Tibial artery (tissue), 4 donors: Measurements from ENCODE around the gene PDPK1.

ENCODE experiments used
- DNase-seq, 2 donors: peaks; one replicate each; pipeline ENCODE4 v3.0.0-alpha.2; 2019
- H3K27ac ChIP-seq, 2 donors: fragments of 200-600 bp; sonication (generic) in 1 of 2; 1 replicate in 1 of 2; 2 replicates in 1 of 2; pipeline ENCODE4 v1.5.1; 2018 to 2019; ENCODE audit warnings: mild to moderate bottlenecking in 1 of 2
- H3K27me3 ChIP-seq, 2 donors: fragments of 200-600 bp; sonication (generic) in 1 of 2; one replicate each; pipeline versions ENCODE4 v1.5.1 to v1.6.0; 2016 to 2019
- H3K36me3 ChIP-seq, 3 donors: fragments of 200-600 bp; sonication (generic) in 2 of 3; one replicate each; pipeline ENCODE4 v1.5.1; 2016 to 2019; ENCODE audit warnings: mild to moderate bottlenecking in 2 of 3
- H3K4me1 ChIP-seq, 4 donors: fragments of 200-600 bp; sonication (generic) in 2 of 4; 1 replicate in 3 of 4; 2 replicates in 1 of 4; pipeline ENCODE4 v1.5.1; 2016 to 2019
- H3K4me3 ChIP-seq, 2 donors: fragments of 200-600 bp; sonication (generic) in 1 of 2; 1 replicate in 1 of 2; 2 replicates in 1 of 2; pipeline ENCODE4 v1.5.1; 2018 to 2019; ENCODE audit warnings: mild to moderate bottlenecking in 2 of 2
- H3K9me3 ChIP-seq, 3 donors: fragments of 200-600 bp; sonication (generic) in 1 of 3; one replicate each; pipeline ENCODE4 v1.5.1; 2016 to 2019
- CTCF ChIP-seq, 2 experiments: fragments of 200-600 bp in 1 of 2; fragments of 450-650 bp in 1 of 2; IDR thresholded peaks; one replicate each; pipeline ENCODE4 v1.5.1; 2017 to 2019; ENCODE audit warnings: antibody characterized with exemption in 2 of 2, mild to moderate bottlenecking in 1 of 2, moderate library complexity in 1 of 2
- intact Hi-C: fragments of 100-400 bp; cut with DNase I; formaldehyde crosslinking; loops from one replicate; pipeline ENCODE4 v1.15.0; 2023; ENCODE audit warnings: low total_unique reads

PDPK1 gene

GRCh38 chr16:2494616-2495015, 43.2 kb upstream of the PDPK1 start:
- Histone ChIP-seq H3K36me3 (peaks cover 0 to 22% (median 4%) of the 10 kb centered on the region in 3 donors), H3K4me3 (no peak overlapping the region), H3K27me3 (no peaks in the 10 kb centered on the region), H3K9me3 (no peaks in the 10 kb centered on the region), H3K4me1 (peaks cover 0 to 35% (median 11%) of the 10 kb centered on the region in 4 donors), H3K27ac (no peak overlapping the region)
- no peak for DNase-seq
- intact Hi-C loops = no loop called here
- no peak for TF ChIP-seq CTCF (IDR thresholded peaks at IDR 0.05)

GRCh38 chr16:2495041-2495440, 42.8 kb upstream of the PDPK1 start:
- H3K4me1 ChIP-seq = peaks cover 0 to 40% (median 11%) of the 10 kb centered on the region in 4 donors
- H3K4me3 ChIP-seq = no peak overlapping the region
- H3K36me3 ChIP-seq = peaks cover 0 to 22% (median 4%) of the 10 kb centered on the region in 3 donors
- TF ChIP-seq CTCF (IDR thresholded peaks at IDR 0.05) = no peak
- H3K27me3 ChIP-seq = no peaks in the 10 kb centered on the region
- DNase-seq = no peak
- no peak overlapping the region for H3K27ac ChIP-seq
- intact Hi-C loops = no loop called here
- no peaks in the 10 kb centered on the region for H3K9me3 ChIP-seq

GRCh38 chr16:2496223-2497115, 41.4 kb upstream of the PDPK1 start:
- no peak for TF ChIP-seq CTCF (IDR thresholded peaks at IDR 0.05)
- Histone ChIP-seq H3K27me3 (no peaks in the 10 kb centered on the region), H3K27ac (no peak overlapping the region), H3K4me3 (no peak overlapping the region), H3K4me1 (peaks cover 0 to 52% (median 15%) of the 10 kb centered on the region in 4 donors), H3K9me3 (no peaks in the 10 kb centered on the region), H3K36me3 (peaks cover 0 to 22% (median 4%) of the 10 kb centered on the region in 3 donors)
- no peak for DNase-seq
- intact Hi-C loops = no loop called here

- no peak for TF ChIP-seq CTCF (IDR thresholded peaks at IDR 0.05)
- intact Hi-C loops = no loop called here
- H3K27me3 ChIP-seq = no peaks in the 10 kb centered on the region
- DNase-seq = no peak
- no peak overlapping the region for H3K4me3 ChIP-seq
- peaks cover 0 to 59% (median 19%) of the 10 kb centered on the region in 4 donors for H3K4me1 ChIP-seq
- H3K9me3 ChIP-seq = no peaks in the 10 kb centered on the region
- H3K36me3 ChIP-seq = peaks cover 0 to 22% (median 4%) of the 10 kb centered on the region in 3 donors
- H3K27ac ChIP-seq = no peak overlapping the region
These were observed 40.6 kb upstream of the PDPK1 start for GRCh38 chr16:2497116-2497630.

- DNase-seq = no peak
- Histone ChIP-seq H3K36me3 (peaks cover 0 to 22% (median 4%) of the 10 kb centered on the region in 3 donors), H3K4me3 (no peak overlapping the region), H3K4me1 (peaks cover 0 to 59% (median 19%) of the 10 kb centered on the region in 4 donors), H3K27ac (no peak overlapping the region), H3K9me3 (no peaks in the 10 kb centered on the region), H3K27me3 (no peaks in the 10 kb centered on the region)
- no peak for TF ChIP-seq CTCF (IDR thresholded peaks at IDR 0.05)
- intact Hi-C loops = no loop called here
These were observed 39.9 kb upstream of the PDPK1 start for GRCh38 chr16:2497695-2498484.
